ENCODE measurements around the gene TEX47.

Gene TEX47

DNA sequence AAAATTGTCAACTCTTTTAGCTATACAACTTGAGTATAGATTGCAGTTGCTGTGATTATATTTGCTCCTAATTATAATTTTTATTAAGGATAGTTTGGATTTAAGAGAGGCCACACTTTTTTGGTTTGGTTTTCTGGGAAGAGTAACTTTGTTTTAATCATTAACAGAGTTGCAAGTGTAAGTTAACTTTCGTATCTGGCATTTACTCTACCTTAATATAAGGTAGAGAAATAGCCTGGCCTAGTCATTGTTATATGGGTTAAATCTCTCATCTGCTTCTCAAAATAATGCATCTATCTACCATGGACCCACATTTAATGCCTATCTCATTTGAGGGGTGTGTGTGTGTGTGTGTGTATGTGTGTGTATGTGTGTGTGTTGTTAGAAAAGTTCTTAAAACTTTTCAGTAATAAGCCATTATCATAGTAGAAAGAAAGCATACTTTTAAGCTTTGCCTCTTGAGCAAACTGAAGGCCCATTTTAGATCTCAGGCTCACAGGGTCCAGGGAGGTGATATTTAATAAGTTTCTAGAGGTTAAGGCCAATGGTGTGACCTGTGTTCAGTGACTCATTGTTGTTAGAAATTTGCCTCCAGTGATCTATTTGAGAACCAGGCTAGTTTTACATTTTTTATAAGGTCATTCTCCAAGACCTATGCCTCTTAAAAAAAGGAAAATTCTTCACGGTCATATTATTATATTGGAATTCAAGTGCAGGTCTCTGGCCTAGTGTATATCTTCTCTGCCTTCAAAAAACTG is 10.9 kb upstream of the TEX47 start:
- TF ChIP-seq, protein P1, sequence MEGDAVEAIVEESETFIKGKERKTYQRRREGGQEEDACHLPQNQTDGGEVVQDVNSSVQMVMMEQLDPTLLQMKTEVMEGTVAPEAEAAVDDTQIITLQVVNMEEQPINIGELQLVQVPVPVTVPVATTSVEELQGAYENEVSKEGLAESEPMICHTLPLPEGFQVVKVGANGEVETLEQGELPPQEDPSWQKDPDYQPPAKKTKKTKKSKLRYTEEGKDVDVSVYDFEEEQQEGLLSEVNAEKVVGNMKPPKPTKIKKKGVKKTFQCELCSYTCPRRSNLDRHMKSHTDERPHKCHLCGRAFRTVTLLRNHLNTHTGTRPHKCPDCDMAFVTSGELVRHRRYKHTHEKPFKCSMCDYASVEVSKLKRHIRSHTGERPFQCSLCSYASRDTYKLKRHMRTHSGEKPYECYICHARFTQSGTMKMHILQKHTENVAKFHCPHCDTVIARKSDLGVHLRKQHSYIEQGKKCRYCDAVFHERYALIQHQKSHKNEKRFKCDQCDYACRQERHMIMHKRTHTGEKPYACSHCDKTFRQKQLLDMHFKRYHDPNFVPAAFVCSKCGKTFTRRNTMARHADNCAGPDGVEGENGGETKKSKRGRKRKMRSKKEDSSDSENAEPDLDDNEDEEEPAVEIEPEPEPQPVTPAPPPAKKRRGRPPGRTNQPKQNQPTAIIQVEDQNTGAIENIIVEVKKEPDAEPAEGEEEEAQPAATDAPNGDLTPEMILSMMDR (conservative IDR thresholded peaks at IDR 0.05; ENCODE audit: control insufficient read depth, insufficient read depth, low read depth, low read length) = no peak
- no peak overlapping the region for H3K4me3 ChIP-seq (ENCODE audit: control insufficient read depth, low read depth, low read length)
- DNase-seq (ENCODE audit: low read depth) = no peak

DNA sequence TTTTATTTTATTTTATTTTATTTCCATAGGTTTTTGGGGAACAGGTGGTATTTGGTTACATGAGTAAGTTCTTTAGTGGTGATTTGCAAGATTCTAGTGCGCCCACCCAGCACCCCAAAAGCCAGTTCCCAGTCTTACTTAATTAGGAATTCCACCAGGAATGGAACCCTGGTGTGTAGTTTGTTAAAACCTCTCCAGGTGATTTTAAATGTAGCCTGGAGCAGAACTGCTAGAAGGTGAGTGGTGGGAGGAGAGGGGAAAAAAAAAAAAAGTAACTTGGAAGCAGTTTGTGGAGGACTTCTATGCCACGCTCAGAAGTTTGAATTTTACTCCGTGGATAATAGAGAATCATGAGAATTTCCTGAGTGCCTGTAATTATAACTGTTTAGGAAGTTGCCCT is 5.5 kb upstream of the TEX47 start:
- TF ChIP-seq, protein P1 (conservative IDR thresholded peaks at IDR 0.05; ENCODE audit: control insufficient read depth, insufficient read depth, low read depth, low read length) = no peak
- H3K4me3 ChIP-seq (ENCODE audit: control insufficient read depth, low read depth, low read length) = no peak overlapping the region
- DNase-seq (ENCODE audit: low read depth) = no peak

DNA sequence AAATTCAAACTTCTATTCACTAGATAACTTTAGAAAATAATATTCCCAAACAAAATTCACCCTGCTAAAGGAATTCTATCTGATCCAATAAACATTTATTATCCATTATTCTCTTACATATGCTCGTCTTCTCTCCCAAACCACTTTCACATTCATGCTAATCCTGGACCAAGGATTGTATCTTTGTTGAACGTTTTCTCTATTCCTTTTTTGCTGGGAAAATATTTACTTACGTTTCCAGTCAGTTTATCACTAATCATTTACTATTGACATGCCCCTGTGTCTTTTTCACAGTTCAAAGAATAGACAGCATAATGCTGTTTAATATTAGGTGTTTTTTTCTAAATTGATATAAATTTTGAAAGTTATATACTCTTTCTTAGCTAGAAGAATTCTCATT is 3.2 kb downstream of the TEX47 start:
- TF ChIP-seq, protein P1 (conservative IDR thresholded peaks at IDR 0.05; ENCODE audit: control insufficient read depth, insufficient read depth, low read depth, low read length) = no peak
- no peak overlapping the region for H3K4me3 ChIP-seq (ENCODE audit: control insufficient read depth, low read depth, low read length)

DNA sequence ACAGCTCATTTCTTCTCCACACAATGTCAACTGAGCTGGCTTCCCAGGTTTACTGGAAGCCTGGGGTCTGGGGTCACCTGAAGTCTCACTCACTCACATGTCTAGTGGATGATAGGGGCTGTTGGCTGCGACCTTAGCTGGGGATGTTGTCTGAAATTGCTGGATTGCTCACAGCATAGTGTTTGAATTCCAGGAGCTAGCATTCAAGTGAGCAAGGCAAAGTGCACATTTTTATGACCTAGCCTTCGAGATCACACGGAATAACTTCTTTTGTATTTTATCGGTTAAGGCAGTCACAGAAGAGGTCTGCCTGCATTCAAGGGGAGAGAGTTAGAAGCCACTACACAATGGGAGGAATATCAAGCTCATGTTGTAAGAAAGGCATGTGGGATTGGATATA is 3.6 kb downstream of the TEX47 start:
- DNase-seq (ENCODE audit: low read depth) = no peak
- no peak overlapping the region for H3K4me3 ChIP-seq (ENCODE audit: control insufficient read depth, low read depth, low read length)
- TF ChIP-seq, protein P1 (conservative IDR thresholded peaks at IDR 0.05; ENCODE audit: control insufficient read depth, insufficient read depth, low read depth, low read length) = no peak

More for the DNA sequence above, 3.2 kb downstream of the TEX47 start:
- DNase-seq (ENCODE audit: low read depth) = no peak

DNA sequence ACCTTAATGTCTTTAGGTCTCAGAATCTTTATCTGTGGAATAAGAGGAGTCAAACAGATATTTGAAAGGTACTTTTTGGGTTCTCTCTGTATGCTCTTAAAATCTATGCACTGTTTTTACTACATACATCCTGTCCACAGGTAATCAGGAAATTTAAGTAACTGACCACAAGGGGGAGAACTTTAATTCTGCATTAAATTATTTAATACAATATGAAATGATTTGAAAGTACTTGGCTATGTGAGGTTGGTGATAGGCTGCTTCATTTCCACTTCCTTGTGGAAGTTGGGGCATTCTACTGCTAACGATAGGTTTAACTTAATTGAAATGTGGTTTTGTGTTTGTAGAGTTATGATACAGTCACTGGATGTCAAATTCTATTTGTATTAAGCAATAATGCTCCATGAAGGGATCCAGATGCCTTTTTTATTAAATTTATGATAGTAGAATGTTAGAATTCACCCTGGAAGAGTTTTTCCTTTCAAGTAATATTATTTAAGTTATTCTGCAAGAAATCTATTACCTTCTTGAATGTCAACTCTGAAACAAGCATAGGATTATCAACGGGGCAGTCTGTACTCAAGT is 6.0 kb downstream of the TEX47 start:
- TF ChIP-seq, protein P1 (conservative IDR thresholded peaks at IDR 0.05; ENCODE audit: control insufficient read depth, insufficient read depth, low read depth, low read length) = peak; percentile 46
- H3K4me3 ChIP-seq (ENCODE audit: control insufficient read depth, low read depth, low read length) = no peak overlapping the region
- DNase-seq (ENCODE audit: low read depth) = peak; percentile 33

DNA sequence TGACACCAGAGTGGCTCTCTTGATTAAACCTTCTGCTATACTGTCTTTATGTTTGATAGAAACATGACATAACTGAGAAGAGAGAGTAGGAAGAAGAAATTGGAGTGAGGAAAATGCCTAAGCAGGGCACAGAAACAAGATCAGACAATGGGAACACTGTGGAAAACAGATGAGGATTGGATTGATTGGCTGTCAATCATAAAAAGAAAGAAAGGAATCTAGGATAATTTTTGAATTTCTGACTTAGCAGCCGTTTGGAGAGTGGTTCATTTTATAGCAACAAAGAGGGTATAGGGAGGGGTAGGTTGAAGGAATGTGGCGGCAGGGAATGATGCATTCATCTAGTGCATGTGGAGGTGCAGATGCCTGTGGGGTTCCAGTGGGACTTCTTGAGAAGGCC is 7.8 kb downstream of the TEX47 start:
- no peak for DNase-seq (ENCODE audit: low read depth)
- H3K4me3 ChIP-seq (ENCODE audit: control insufficient read depth, low read depth, low read length) = no peak overlapping the region
- TF ChIP-seq, protein P1 (conservative IDR thresholded peaks at IDR 0.05; ENCODE audit: control insufficient read depth, insufficient read depth, low read depth, low read length) = no peak
